ENCODE measurements around the gene HOXB8. TPM values are rescaled to one million over a fixed set of nuclear protein-coding genes. Genes with fewer than 3 reads are reported as not detected.

HOXB8 gene
- total RNA-seq, 6 donors from 2014 or later: 0.23 to 0.27 TPM; not detected in 4

DNA sequence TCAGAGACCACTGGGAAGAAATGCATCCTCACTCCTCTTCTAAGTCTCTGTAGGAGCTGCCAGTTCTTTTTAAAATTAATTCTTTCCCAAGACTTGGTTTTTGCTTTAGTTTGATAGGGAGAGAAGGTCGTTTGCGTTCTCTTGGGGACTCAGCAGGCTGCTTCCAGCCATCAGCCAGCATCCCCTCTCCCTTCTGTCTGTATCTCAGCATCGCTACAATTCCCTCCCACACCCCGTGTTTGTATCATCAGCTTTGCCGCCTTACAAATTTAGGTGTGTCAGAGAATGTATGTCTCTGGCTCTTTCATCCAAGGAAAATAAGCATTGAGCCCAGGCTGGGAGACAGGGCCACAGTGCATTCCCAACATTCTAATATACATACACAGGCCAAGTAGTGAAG is 15.7 kb downstream of the HOXB8 start:
- WGBS, 2 donors: 59 to 65% methylated on average over 5 of the region's 5 CpGs
- Histone ChIP-seq H3K4me3 (no peak overlapping the region), H3K36me3 (no peaks in the 10 kb centered on the region)

DNA sequence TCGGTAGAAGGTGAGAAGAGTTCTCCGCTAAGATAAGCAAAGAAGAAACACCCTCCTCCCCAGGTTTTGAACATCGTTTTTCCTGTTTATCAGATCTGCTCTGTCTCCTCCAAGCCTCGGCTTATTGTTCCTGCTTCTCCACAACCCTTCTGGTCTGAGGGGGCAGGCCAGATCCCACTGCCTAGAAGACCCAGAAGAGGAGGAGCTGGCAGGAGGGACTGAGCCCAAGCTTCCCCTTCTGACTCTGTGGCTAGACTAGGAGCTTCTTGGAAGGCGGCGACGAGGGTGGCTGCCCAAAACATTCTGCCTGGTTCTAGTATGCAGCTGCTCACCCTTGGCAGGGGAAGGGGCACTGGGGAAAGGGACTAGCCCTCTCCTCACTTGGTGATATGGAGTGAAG is 16.4 kb downstream of the HOXB8 start:
- H3K27me3 ChIP-seq: peaks cover 0 to 73% (median 34%) of the 10 kb centered on the region in 4 donors
- no peak overlapping the region for H3K4me3 ChIP-seq
- no peak overlapping the region for H3K27ac ChIP-seq
- H3K4me1 ChIP-seq: peaks cover 18 to 41% (median 31%) of the 10 kb centered on the region in 4 donors
- H3K9me3 ChIP-seq: no peaks in the 10 kb centered on the region
- 24 to 46% methylated on average over 7 of the region's 7 CpGs for WGBS, 2 donors
- TF ChIP-seq POLR2AphosphoS5 (IDR thresholded peaks at IDR 0.05): no peak
- no peak for TF ChIP-seq EP300 (IDR thresholded peaks at IDR 0.05)
- no peak for TF ChIP-seq POLR2A (IDR thresholded peaks at IDR 0.05)
- TF ChIP-seq, protein P1, sequence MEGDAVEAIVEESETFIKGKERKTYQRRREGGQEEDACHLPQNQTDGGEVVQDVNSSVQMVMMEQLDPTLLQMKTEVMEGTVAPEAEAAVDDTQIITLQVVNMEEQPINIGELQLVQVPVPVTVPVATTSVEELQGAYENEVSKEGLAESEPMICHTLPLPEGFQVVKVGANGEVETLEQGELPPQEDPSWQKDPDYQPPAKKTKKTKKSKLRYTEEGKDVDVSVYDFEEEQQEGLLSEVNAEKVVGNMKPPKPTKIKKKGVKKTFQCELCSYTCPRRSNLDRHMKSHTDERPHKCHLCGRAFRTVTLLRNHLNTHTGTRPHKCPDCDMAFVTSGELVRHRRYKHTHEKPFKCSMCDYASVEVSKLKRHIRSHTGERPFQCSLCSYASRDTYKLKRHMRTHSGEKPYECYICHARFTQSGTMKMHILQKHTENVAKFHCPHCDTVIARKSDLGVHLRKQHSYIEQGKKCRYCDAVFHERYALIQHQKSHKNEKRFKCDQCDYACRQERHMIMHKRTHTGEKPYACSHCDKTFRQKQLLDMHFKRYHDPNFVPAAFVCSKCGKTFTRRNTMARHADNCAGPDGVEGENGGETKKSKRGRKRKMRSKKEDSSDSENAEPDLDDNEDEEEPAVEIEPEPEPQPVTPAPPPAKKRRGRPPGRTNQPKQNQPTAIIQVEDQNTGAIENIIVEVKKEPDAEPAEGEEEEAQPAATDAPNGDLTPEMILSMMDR (IDR thresholded peaks at IDR 0.05): no peak
- H3K36me3 ChIP-seq: no peaks in the 10 kb centered on the region
- DNase-seq (no peak), ATAC-seq (ENCODE audit: low FRiP score in 2 of 2) (no peak)

More for the DNA sequence above, 15.7 kb downstream of the HOXB8 start:
- no peak overlapping the region for H3K27ac ChIP-seq
- DNase-seq (no peak), ATAC-seq (ENCODE audit: low FRiP score in 2 of 2) (no peak)
- peaks cover 0 to 74% (median 37%) of the 10 kb centered on the region in 4 donors for H3K27me3 ChIP-seq
- TF ChIP-seq POLR2A (IDR thresholded peaks at IDR 0.05): no peak
- no peak for TF ChIP-seq POLR2AphosphoS5 (IDR thresholded peaks at IDR 0.05)
- TF ChIP-seq, protein P1 (IDR thresholded peaks at IDR 0.05): no peak
- no peak for TF ChIP-seq EP300 (IDR thresholded peaks at IDR 0.05)
- H3K9me3 ChIP-seq: no peaks in the 10 kb centered on the region
- peaks cover 18 to 35% (median 29%) of the 10 kb centered on the region in 4 donors for H3K4me1 ChIP-seq

DNA sequence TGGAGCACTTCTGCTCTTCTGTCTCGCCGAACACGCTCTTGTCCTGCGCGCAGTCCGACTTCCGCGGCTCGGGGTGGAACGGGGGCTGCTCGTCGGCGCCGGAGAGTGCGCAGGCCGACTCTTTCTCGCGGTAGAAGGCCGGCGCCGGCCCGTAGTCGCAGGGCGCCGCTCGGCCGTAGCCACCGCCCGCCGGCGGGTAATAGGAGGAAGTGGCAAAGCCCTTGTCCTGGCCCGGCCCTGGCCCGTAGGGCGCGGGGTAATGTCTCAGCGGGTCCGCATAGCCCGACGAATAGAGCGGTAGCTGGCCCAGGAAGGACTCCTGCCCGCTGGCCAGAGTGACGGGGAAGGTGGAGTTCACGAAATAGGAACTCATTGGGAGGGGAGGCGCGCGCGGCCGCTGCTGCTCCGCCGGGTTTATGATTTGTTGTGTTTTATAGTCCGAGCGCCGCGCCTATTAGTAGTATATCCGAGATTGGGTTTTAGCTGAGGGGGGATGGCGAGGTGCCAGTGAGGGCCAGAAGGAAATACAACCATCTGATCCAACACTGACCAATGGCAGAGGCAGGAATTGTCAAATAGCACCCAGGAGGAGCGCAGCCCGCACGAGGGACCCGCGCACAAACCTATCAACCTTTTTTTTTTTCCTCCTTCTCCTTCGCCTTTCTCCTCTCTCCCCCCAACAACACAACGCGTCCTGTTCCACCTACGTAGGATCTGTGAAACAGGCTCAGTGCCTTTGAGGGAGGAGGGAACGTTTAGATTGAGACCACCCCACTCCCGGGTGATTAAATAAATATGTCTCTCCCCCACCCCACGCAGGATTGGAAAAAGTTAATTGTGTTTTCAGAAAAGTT is 17.1 kb downstream of the HOXB8 start:
- peak in 1 of 2 donors; percentile 91 for DNase-seq
- peak overlapping the region; percentile 75 to 87 (median 78) for H3K27ac ChIP-seq
- 2 to 4% methylated on average over 32 to 56 of the region's 68 CpGs for WGBS, 2 donors

DNA sequence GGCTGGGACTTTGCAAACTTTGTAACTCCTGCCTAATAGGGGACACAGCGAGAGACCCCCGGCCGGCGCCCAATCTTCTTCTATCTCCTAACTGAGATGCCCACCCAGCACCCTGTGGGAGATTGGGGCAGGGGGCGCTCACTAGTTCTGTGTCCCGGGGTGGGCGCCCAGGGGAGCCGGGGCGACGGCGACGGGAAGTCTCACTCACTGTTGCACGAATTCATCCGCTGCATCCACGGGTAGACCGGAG is 17.6 kb downstream of the HOXB8 start:
- peak overlapping the region; percentile 22 to 50 (median 44) for H3K4me3 ChIP-seq
- ATAC-seq (ENCODE audit: low FRiP score in 2 of 2) (no peak), DNase-seq (no peak)
- TF ChIP-seq POLR2AphosphoS5 (IDR thresholded peaks at IDR 0.05) (no peak), EP300 (IDR thresholded peaks at IDR 0.05) (no peak), POLR2A (IDR thresholded peaks at IDR 0.05) (no peak)
- TF ChIP-seq, protein P1 (IDR thresholded peaks at IDR 0.05): no peak
- no peaks in the 10 kb centered on the region for H3K9me3 ChIP-seq
- H3K27ac ChIP-seq: peak overlapping the region; percentile 75 to 87 (median 78)
- no peaks in the 10 kb centered on the region for H3K36me3 ChIP-seq
- H3K27me3 ChIP-seq: peaks cover 0 to 70% (median 32%) of the 10 kb centered on the region in 4 donors
- peaks cover 28 to 49% (median 36%) of the 10 kb centered on the region in 4 donors for H3K4me1 ChIP-seq
- 10% methylated on average over 2 of the region's 16 CpGs; no CpG with 5 or more reads in 1 of the 2 donors for WGBS, 2 donors

More for the DNA sequence above, 17.1 kb downstream of the HOXB8 start:
- TF ChIP-seq POLR2AphosphoS5 (IDR thresholded peaks at IDR 0.05) (peak; percentile 23 to 57), EP300 (IDR thresholded peaks at IDR 0.05) (no peak), POLR2A (IDR thresholded peaks at IDR 0.05) (peak in 2 of 4 donors; percentile 21 to 42)
- H3K36me3 ChIP-seq: no peaks in the 10 kb centered on the region
- no peaks in the 10 kb centered on the region for H3K9me3 ChIP-seq
- peak; percentile 29 to 71 for ATAC-seq (ENCODE audit: low FRiP score in 2 of 2)
- H3K4me3 ChIP-seq: peak overlapping the region; percentile 22 to 50 (median 44)
- peaks cover 23 to 48% (median 34%) of the 10 kb centered on the region in 4 donors for H3K4me1 ChIP-seq
- peaks cover 0 to 71% (median 33%) of the 10 kb centered on the region in 4 donors for H3K27me3 ChIP-seq

DNA sequence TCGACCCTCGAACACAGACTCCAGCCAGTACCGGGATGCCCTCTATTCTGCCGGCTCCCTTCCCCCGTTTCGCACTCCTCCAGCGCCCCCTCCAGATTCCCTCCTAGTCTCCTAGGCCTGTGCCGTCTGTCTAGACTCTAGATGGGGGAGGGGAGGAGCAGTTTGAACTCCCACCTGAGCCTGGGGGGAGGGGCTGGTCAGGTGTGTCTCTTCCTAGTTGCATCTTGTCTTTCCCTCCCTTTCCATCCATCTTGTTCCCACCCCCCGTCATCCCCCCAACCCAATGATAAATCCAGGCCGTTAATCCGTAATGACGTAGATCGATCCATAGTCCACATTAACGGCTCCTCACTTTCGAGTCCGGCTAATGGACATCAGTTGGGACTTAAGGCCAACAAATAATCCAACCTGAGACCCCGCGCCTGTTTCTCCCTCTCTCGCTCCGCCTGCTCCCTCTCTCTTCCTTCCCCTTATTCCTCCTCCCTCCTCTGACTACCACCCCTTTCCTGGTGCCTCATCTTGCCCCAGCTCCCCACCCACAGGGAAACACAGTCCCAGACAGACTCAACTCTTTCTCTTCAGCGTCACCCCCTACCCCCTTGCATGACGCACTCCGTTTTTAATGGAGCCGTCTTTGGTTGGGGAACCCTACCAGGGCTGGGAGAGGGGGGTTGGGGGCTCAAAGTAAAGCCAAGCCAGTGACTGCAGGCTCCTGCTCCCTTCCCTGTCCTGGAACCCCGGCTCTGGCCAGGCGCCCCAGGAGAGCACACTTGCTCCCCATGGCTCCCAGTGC is 18.2 kb downstream of the HOXB8 start:
- H3K27ac ChIP-seq: peak overlapping the region; percentile 75 to 87 (median 78)
- peaks cover 25 to 49% (median 34%) of the 10 kb centered on the region in 4 donors for H3K4me1 ChIP-seq

More for the DNA sequence above, 18.2 kb downstream of the HOXB8 start:
- no peak for DNase-seq
- Histone ChIP-seq H3K27me3 (peaks cover 0 to 70% (median 32%) of the 10 kb centered on the region in 4 donors), H3K9me3 (no peaks in the 10 kb centered on the region), H3K4me3 (peak overlapping the region; percentile 12 to 50 (median 44)), H3K36me3 (no peaks in the 10 kb centered on the region)
- TF ChIP-seq POLR2A (IDR thresholded peaks at IDR 0.05): no peak
- peak in 1 of 2 donors; percentile 36 for TF ChIP-seq POLR2AphosphoS5 (IDR thresholded peaks at IDR 0.05)
- ATAC-seq (ENCODE audit: low FRiP score in 2 of 2): peak in 1 of 2 donors; percentile 20
- WGBS, 2 donors: 3 to 5% methylated on average over 24 to 26 of the region's 26 CpGs

All from upper lobe of left lung (tissue), 6 donors.